HG02623 (cell line): Measurements from ENCODE around the gene PDXK.

ENCODE experiments used
- ATAC-seq: cut with Tn5 transposase; IDR thresholded peaks from one replicate; pipeline ENCODE4 v1.9.1; 2021; ENCODE audit warnings: moderate library complexity; ENCODE audit not compliant: unreplicated experiment

PDXK gene

DNA sequence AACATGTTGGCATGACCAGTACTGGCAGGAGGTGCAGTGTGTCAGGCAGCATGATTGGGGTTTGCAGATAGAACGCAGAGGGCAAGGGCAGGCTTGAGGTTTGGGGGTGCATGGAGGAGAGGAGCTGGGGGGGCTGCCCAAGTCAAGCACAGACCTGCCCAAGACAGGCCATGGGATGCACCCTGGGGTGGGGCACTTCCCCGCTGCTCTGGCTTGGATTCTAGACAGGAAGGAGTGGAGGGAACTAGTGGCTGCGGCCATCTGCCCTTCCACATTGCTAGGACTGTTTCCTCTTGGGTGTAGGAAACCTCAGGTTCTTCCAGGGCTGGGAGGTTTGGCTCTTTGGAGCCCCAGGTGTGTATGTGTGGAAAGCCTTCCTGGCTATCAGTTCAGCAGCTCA lies 3.0 kb downstream of the PDXK start:
- ATAC-seq: no peak

- no peak for ATAC-seq
These were observed 4.7 kb downstream of the PDXK start for GRCh38 chr21:43723648-43724047.

DNA sequence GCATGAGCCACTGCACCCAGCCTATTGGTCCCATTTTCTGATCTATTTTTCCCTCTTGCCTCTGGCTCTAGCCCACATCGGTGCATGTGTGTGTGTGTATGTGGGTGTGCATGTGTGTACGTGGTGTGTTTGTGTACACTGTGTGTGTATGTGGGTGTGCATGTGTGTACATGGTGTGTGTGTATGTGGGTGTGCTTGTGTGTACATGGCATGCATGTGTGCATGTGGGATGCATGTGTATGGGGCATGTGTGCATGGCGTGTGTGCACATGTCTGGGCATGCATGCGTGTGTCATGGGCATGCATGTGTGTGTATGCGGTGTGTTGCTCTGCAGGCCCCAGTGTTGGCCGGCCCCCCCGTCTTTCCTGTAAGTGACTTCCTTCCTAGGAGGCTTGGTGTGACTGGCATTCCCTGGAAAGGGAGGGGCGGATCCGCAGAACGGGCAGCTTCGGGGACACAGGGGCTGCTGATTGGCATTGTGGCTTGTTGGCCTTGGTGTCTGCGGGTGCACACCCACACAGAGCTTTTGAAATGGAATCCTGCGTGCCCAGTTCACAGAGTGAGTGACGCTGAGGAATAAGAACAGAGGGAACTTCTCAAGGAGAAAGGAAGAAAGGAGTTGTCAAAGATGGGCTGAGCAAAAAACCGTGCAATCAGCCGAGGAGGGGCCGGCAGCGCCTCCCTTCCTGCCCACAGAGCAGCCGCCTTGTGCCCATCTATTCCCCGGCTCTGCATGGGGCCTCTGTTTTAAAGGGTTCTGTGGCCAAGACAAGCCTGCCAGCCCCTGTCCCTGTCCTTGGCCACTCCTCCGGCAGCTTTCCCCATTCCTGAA lies 8.0 kb downstream of the PDXK start:
- no peak for ATAC-seq

GRCh38 chr21:43727519-43728153 lies 8.7 kb downstream of the PDXK start:
- no peak for ATAC-seq

DNA sequence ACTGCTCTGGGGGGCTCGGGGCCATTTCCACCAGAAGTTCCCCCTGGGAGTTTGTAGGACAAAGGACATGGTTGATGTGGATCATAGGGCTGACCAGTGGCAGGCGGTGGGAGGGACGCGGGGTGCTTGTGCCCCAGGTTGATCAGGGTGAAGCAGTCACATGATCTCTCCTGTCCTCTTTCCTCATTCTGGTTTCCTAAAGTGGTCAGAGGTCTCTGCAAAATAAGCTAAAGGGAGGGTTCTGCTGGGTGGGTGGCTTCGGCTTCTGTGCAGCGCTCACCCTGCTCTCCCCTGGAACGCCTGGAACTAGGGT lies 9.2 kb downstream of the PDXK start:
- no peak for ATAC-seq

DNA sequence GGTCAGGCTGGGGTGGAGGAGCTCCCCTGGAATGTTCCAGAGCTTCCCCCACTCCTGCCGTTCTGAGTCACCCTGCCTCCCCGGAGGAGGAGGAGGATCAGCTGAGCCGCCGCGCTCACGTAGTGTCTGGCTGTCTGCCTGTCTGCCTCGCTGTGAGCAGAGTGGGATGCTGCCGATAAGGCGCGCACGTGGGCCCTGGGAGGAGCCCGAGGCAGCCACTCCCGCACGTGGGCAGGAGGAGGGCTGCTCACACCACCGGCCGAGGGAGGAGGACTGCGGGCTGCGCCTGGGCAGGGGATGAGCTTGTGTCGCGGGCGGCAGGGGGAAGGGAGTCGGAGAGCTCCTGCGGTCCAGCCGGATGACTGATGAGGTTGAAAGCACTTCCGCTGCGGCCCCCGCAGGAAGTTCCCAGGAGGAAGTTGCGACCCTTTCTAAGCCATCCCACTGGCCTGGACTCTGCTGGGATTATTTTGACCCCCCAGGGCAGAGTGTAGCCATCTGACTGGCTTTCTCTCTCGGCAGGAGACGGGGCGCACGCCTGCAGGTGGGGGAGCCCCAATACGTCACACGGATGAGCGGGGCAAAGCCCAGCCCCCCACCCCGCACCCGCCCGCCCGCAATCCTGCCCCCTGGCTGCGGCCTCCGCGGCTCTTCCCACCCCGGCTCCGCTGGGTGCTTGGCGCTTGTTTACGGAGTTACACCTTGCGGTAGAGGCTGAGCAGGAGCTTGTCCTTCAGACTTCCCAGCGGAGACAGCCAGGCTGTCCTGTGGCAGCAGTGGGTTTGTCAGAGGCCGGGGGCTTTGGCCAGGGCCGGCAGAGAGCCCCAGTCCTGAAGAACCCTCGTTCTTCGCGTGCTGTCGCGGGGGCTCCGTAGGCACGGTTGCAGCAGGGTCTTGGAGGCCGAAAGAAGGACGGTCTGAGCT lies 9.8 kb downstream of the PDXK start:
- peak; percentile 70 for ATAC-seq

DNA sequence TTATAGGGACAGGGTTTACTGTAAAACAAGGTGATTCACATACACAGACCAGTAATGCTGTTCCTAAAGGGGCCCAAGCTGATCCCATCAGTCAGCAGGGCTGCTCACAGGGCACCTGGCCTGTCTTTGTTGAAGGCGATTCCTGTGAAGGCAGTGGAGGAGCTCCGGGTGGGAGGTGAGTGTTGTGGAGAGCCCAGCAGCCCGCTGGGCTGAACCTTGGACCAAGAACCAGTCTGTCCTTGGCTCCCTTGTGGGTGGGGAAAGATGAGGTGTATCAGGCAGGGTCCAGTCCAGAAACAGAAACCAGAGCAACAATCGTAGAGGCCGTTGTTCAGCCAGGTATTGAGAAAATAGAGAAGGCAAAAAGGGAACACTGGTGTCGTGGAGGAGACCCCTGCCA lies 12.5 kb downstream of the PDXK start:
- ATAC-seq: no peak

- ATAC-seq: no peak
These were observed 13.2 kb downstream of the PDXK start for GRCh38 chr21:43731891-43732711.

GRCh38 chr21:43733060-43733459 lies 14.1 kb downstream of the PDXK start:
- ATAC-seq: no peak

- no peak for ATAC-seq
These were observed 14.7 kb downstream of the PDXK start for GRCh38 chr21:43733529-43734071.

DNA sequence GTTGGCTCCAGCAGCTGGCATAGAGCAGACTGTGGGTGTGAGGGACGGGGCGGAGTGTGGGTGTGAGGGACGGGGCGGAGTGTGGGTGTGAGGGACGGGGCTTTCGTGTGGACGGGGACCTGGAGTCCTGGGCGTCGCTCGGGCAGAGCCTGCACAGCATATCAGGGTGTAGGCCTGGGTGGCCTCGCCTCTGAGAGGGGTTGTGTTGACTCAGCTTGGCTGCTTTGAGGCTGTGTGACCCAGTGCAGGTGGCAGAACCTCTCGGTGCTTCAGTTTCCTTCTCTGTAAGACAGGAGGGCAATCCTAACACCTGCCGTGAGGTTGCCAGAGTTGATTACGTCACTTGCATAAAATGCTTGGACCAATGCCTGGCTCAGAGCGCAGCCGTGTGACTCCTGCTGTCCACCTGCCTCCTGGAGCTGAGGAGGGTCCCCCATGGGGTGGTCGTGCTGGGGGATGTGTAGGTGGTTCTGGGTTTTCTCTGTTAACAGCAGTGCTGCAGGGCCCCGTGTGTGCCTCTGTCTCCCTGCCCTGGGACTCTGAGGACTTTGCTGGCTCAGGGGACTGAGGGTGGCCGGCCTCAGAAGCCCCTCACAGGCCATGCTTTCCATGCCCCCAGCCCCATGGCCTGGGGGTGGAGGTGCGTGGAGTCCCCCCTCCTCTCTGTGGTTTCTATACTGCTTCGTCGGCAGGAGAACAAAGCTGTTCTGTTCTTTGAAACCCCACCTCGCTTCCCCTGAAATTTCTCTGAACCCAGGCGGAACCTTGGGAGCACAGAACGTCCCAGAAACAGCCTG lies 15.4 kb downstream of the PDXK start:
- ATAC-seq: no peak

DNA sequence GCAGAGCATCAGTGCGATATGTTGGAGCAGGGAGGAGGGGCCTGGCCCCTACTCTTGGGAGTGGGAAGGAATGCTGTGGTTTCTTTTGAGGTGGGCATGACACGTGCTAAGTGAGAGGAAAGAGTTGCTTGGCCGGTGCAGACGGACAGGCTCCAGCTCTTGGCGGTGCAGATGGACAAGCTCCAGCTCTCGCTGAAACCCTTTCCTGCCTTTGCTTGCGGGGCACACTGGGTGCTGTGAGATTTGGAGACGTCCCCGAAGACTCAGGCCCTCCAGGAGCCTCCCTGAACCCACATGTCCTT lies 15.9 kb downstream of the PDXK start:
- ATAC-seq: no peak

GRCh38 chr21:43735236-43736091 lies 16.5 kb downstream of the PDXK start:
- ATAC-seq: no peak

DNA sequence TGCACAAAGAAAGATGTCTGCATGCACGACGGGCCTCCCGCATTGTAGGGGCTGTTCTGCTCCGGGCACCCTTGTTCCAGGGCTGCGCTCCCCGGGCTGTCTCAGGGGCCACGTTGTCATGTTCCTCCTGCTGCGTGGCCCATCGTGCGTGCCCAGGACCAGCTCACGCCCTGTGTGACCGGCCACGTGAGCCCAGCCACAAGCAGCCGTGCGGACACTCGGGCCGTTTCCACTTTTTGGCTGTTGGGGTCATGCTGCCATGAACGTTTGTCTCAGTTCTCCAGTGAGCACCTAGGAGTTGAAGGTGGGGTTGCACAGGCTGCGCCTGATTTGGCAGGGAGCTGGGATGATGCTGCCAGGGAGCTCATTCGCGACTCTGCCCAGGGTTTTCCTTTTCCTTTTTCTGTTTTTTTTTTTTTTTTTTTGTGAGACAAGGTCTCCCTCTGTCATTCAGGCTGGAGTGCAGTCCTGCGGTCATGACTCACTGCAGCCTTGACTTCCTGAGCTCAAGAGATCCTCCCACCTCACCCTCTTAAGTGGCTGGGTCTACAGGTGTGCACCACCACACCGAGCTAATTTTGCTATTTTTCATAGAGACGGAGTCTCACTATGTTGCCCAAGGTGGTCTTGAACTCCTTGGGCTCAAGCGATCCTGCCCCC lies 17.4 kb downstream of the PDXK start:
- ATAC-seq: no peak

DNA sequence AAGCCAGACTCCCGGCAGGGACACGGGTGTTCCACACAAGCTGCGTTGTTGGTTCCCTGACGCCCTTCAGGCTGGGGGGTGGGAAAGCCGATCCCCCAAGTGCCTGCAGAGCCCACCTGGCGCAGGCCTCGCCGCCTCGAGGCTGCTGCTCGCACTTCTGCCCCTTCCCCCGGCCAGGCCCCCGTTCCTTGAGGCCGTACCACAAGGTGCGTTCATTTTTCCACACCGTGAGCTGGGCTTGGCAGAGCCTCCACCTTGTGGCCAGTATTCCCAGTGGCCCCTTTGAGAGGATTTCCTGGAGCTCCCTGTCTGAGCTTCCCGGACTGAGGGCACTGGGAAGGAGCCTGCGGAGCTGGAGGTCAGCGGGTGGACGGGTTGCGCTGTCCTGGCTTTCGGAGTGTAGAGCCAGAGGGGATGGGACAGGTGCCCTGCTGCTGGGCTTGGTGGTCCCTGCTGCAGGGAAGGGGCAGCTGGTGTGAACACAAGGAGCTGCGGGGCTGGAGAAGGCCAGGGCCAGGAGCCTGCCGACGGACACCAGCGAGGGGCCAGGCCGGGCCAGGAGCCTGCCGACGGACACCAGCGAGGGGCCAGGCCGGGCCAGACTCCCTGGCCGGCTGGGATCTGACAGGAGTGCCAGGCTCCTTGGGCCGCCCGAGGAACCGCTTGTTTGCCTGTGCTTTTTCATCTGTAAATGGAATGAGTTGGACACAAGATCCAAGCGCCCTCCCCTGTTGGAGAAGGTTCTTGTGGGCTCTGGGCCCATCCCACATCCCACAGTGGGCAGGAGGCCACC lies 18.4 kb downstream of the PDXK start:
- no peak for ATAC-seq

- ATAC-seq: no peak
These were observed 20.9 kb downstream of the PDXK start for GRCh38 chr21:43739621-43740435.
